Measurements from ENCODE around the gene CMTM1.
"Not testable (repeated sequence)": the region's sequence is repeated elsewhere in the genome, so short reads cannot be mapped to it uniquely, and the experiment has no call there.

The CMTM1 gene

GRCh38 chr16:66588981-66589713, 22.9 kb downstream of the CMTM1 start:
- H3K27me3 ChIP-seq (ENCODE audit: insufficient read depth, low read depth, severe bottlenecking): no peaks in the 10 kb centered on the region
- H3K36me3 ChIP-seq: no peaks in the 10 kb centered on the region
- peak; percentile 50 for DNase-seq
- no peaks in the 10 kb centered on the region for H3K9me3 ChIP-seq (ENCODE audit: severe bottlenecking)
- H3K4me3 ChIP-seq (ENCODE audit: low read depth, low read length): no peak overlapping the region
- H3K27ac ChIP-seq: no peak overlapping the region
- TF ChIP-seq, protein P1, sequence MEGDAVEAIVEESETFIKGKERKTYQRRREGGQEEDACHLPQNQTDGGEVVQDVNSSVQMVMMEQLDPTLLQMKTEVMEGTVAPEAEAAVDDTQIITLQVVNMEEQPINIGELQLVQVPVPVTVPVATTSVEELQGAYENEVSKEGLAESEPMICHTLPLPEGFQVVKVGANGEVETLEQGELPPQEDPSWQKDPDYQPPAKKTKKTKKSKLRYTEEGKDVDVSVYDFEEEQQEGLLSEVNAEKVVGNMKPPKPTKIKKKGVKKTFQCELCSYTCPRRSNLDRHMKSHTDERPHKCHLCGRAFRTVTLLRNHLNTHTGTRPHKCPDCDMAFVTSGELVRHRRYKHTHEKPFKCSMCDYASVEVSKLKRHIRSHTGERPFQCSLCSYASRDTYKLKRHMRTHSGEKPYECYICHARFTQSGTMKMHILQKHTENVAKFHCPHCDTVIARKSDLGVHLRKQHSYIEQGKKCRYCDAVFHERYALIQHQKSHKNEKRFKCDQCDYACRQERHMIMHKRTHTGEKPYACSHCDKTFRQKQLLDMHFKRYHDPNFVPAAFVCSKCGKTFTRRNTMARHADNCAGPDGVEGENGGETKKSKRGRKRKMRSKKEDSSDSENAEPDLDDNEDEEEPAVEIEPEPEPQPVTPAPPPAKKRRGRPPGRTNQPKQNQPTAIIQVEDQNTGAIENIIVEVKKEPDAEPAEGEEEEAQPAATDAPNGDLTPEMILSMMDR (IDR thresholded peaks at IDR 0.05; ENCODE audit: low read depth, low read length): peak; percentile 83

- TF ChIP-seq, protein P1 (IDR thresholded peaks at IDR 0.05; ENCODE audit: low read depth, low read length): no peak
- Histone ChIP-seq H3K27me3 (ENCODE audit: insufficient read depth, low read depth, severe bottlenecking) (no peaks in the 10 kb centered on the region), H3K4me3 (ENCODE audit: low read depth, low read length) (no peak overlapping the region), H3K36me3 (no peaks in the 10 kb centered on the region), H3K9me3 (ENCODE audit: severe bottlenecking) (no peaks in the 10 kb centered on the region), H3K27ac (no peak overlapping the region)
- no peak for DNase-seq
These were observed 24.1 kb downstream of the CMTM1 start for GRCh38 chr16:66590322-66590721.

DNA sequence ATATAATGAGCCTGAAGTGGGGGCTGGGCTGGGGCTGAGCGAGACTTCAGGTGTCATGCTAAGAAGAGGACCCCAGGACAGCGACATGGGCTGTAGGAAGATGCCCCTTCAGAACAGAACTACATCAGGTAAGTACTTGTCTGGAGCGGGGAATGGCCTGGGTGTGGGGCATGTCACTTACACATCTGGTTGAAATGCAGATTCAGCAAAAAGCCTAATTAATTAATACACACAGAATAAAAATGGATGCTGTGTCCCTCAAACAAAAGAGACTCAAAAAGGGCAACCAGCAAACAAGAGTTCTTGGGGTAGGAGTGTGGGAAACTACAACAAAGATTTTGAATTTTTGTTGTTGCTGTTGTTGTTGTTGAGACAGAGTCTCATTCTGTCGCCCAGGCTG, 24.8 kb downstream of the CMTM1 start:
- TF ChIP-seq, protein P1 (IDR thresholded peaks at IDR 0.05; ENCODE audit: low read depth, low read length): no peak
- no peaks in the 10 kb centered on the region for H3K27me3 ChIP-seq (ENCODE audit: insufficient read depth, low read depth, severe bottlenecking)
- H3K27ac ChIP-seq: no peak overlapping the region
- H3K4me3 ChIP-seq (ENCODE audit: low read depth, low read length): no peak overlapping the region
- H3K36me3 ChIP-seq: no peaks in the 10 kb centered on the region
- DNase-seq: no peak
- no peaks in the 10 kb centered on the region for H3K9me3 ChIP-seq (ENCODE audit: severe bottlenecking)

DNA sequence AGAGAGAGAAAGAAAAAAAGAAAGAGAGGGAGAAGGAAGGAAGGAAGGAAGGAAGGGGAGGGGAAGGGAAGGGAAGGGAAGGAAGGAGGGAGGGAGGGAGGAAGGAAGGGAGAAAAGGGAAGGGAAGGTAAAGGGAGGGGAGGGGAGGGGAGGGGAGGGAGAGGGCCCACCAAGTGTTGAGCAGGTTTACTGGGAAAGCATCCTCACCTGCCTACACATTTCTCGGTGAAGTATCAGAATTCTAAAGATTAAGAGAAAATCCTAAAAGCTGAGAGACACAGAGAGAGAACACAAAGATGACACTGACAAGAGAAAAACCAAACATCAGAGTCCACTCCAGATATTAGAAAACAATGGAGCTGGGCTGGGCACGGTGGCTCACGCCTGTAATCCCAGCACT, 26.0 kb downstream of the CMTM1 start:
- Histone ChIP-seq H3K4me3 (ENCODE audit: low read depth, low read length) (no peak overlapping the region), H3K36me3 (no peaks in the 10 kb centered on the region), H3K27me3 (ENCODE audit: insufficient read depth, low read depth, severe bottlenecking) (no peaks in the 10 kb centered on the region), H3K9me3 (ENCODE audit: severe bottlenecking) (no peaks in the 10 kb centered on the region), H3K27ac (no peak overlapping the region)
- DNase-seq: no peak
- TF ChIP-seq, protein P1 (IDR thresholded peaks at IDR 0.05; ENCODE audit: low read depth, low read length): no peak

- Histone ChIP-seq H3K4me3 (ENCODE audit: low read depth, low read length) (no peak overlapping the region), H3K36me3 (no peaks in the 10 kb centered on the region), H3K27me3 (ENCODE audit: insufficient read depth, low read depth, severe bottlenecking) (no peaks in the 10 kb centered on the region), H3K27ac (no peak overlapping the region), H3K9me3 (ENCODE audit: severe bottlenecking) (no peaks in the 10 kb centered on the region)
- TF ChIP-seq, protein P1 (IDR thresholded peaks at IDR 0.05; ENCODE audit: low read depth, low read length): no peak
- no peak for DNase-seq
These were observed 26.6 kb downstream of the CMTM1 start for GRCh38 chr16:66592814-66593213.

DNA sequence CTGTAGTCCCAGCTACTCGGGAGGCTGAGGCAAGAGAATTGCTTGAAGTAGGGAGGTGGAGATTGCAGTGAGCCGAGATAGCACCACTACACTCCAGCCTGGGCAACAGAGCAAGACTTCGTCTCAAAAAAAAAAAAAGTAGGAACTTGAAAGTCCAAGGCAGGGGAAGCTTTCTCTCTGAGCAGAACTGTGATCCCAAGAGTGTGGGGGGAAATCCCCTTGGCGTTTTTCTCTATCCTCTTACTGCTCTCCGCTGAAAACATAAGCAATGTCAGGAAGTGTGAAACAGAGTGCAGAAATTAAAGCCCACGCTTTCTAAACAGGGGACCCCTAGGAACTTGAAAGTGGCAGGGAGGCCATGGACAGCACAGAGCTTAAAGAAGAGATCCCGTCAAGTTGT, 28.5 kb downstream of the CMTM1 start:
- H3K27ac ChIP-seq: no peak overlapping the region

GRCh38 chr16:66596559-66596958, 30.3 kb downstream of the CMTM1 start:
- not testable (repeated sequence) for DNase-seq; H3K4me3 ChIP-seq (ENCODE audit: low read depth, low read length)

More for the DNA sequence above, 28.5 kb downstream of the CMTM1 start:
- H3K4me3 ChIP-seq (ENCODE audit: low read depth, low read length): no peak overlapping the region
- no peak for DNase-seq
- H3K36me3 ChIP-seq: no peaks in the 10 kb centered on the region
- TF ChIP-seq, protein P1 (IDR thresholded peaks at IDR 0.05; ENCODE audit: low read depth, low read length): no peak
- no peaks in the 10 kb centered on the region for H3K27me3 ChIP-seq (ENCODE audit: insufficient read depth, low read depth, severe bottlenecking)
- no peaks in the 10 kb centered on the region for H3K9me3 ChIP-seq (ENCODE audit: severe bottlenecking)

More at GRCh38 chr16:66596559-66596958, 30.3 kb downstream of the CMTM1 start:
- not testable (repeated sequence) for H3K27me3 ChIP-seq (ENCODE audit: insufficient read depth, low read depth, severe bottlenecking); H3K36me3 ChIP-seq; H3K9me3 ChIP-seq (ENCODE audit: severe bottlenecking); H3K27ac ChIP-seq
